LNCaP clone FGC (cell line): ENCODE results near the gene MYBBP1A.

Source experiments
- DNase-seq: peaks from one replicate; pipeline ENCODE4 v3.0.0-alpha.2; 2011; ENCODE audit warnings: low read depth
- H3K4me3 ChIP-seq: 2 replicates; pipeline ENCODE4 v1.5.1; 2011; ENCODE audit warnings: mild to moderate bottlenecking, low read depth, low read length, control low read depth
- CTCF ChIP-seq: IDR thresholded peaks from 2 replicates; pipeline ENCODE4 v1.5.1; 2012; ENCODE audit warnings: mild to moderate bottlenecking; ENCODE audit not compliant: control insufficient read depth, insufficient read depth; ENCODE audit errors: extremely low read depth

The MYBBP1A gene

GRCh38 chr17:4499431-4500190 lies 55.6 kb downstream of the MYBBP1A start:
- no peak for TF ChIP-seq CTCF
- H3K4me3 ChIP-seq, result no peak overlapping the region
- DNase-seq, result no peak

GRCh38 chr17:4498461-4499397 lies 56.5 kb downstream of the MYBBP1A start, which contains the start of gene SPNS2:
SPNS2 (plus strand) TSS chr17:4498881; CDS start chr17:4499048, 167 bp downstream.
- no peak for DNase-seq
- no peak for TF ChIP-seq CTCF
- no peak within 1 kb of the TSS for H3K4me3 ChIP-seq

- TF ChIP-seq CTCF, result no peak
- no peak overlapping the region for H3K4me3 ChIP-seq
- no peak for DNase-seq
Measured at GRCh38 chr17:4497101-4497824, 57.9 kb downstream of the MYBBP1A start.

- peak; percentile 23 for DNase-seq
- TF ChIP-seq CTCF, result no peak
- no peak overlapping the region for H3K4me3 ChIP-seq
Measured at GRCh38 chr17:4492721-4493561, 62.2 kb downstream of the MYBBP1A start.

GRCh38 chr17:4490637-4491061 lies 64.5 kb downstream of the MYBBP1A start:
- H3K4me3 ChIP-seq, result no peak overlapping the region
- TF ChIP-seq CTCF, result no peak
- no peak for DNase-seq

- no peak overlapping the region for H3K4me3 ChIP-seq
- no peak for DNase-seq
- no peak for TF ChIP-seq CTCF
Measured at GRCh38 chr17:4490109-4490591, 65.0 kb downstream of the MYBBP1A start.
